Spleen (tissue), 7 donors: ENCODE data around the gene CLMP.

Experiments used
- CTCF ChIP-seq, 11 experiments: fragments of 200-600 bp in 7 of 11; fragments of 450-650 bp in 4 of 11; sonication (generic) in 4 of 11; IDR thresholded peaks in 8 of 11; conservative IDR thresholded peaks in 3 of 11; 1 replicate in 7 of 11; 2 replicates in 4 of 11; pipeline versions ENCODE4 v1.4.0 to v1.8.0; 2016 to 2021; ENCODE audit warnings: antibody characterized with exemption in 11 of 11, inconsistent platforms in 4 of 11, mild to moderate bottlenecking in 1 of 11
- POLR2A ChIP-seq, 3 donors: fragments of 450-650 bp; IDR thresholded peaks; one replicate each; pipeline ENCODE4 v1.5.1; 2017; ENCODE audit warnings: antibody characterized with exemption in 3 of 3, mild to moderate bottlenecking in 1 of 3
- POLR2AphosphoS5 ChIP-seq, 3 donors: sonication (generic); formaldehyde crosslinking; IDR thresholded peaks; one replicate each; pipeline ENCODE4 v1.5.1; 2017; ENCODE audit warnings: antibody characterized with exemption in 3 of 3
- donor health status: DM: no; HTN: no; CAD: no; lungs with moderate emphysema.
- donor health status: DM: no; HTN: no; CAD: no.
- donor health status: DM: no; HTN: no; CAD: no.

- TF ChIP-seq CTCF (IDR thresholded peaks at IDR 0.05 in 8 of 11, conservative IDR thresholded peaks at IDR 0.05 in 3 of 11), result no peak
- no peak for TF ChIP-seq POLR2A (IDR thresholded peaks at IDR 0.05)
- no peak for TF ChIP-seq POLR2AphosphoS5 (IDR thresholded peaks at IDR 0.05)
These were observed 18.3 kb downstream of the CLMP start for GRCh38 chr11:123176785-123177184.
